ENCODE results near the gene MAN2C1. TPM values are rescaled to one million over a fixed set of nuclear protein-coding genes. Genes with fewer than 3 reads are reported as not detected.

The MAN2C1 gene
- total RNA-seq (2022; extraction: Qiagen RNA extraction; ENCODE audit: low read depth) = 49.2 to 104 TPM (median 81.8 TPM) in 5 replicates

DNA sequence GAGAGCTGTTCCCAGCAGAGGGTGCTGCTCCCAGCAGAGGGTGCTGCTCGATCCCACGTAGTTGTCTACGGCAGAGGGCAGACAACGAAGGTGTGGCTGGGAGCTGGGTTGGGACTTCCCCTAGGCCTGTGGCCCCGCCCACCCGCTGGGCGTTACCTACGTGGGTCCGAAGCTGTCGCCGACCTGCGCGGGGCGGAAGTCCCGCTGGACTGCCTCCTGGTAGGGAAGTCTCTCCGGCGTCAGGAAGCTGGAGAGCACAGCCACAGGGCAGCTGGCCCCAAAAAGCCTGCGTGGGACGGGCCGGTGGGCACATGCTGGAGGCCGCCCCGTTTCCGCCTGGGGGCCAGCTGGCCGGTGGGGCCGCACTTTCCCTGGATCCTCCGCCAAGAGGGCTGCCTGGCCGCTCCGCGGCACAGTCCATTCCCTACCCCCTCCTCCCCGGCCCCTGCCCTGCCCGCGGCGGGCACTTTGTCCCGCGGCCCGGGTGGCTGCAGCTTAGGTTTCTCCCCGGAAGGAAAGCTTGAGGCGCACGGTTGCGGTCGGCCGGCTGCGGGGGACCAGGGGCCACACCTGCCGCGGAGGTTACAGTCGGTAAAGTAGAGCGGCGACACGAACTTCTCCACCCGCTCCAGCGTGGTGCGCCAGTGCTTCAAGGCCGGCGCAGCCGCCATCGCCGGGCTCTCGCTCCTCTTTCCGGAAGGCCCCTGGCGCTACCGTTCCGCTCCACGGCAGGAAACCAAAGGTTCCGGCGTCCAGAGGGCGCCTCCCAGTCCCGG, at the start of gene MAN2C1:
TSS of gene MAN2C1 (minus strand) at position 695 of the 776 bp plus-strand sequence. CDS start at position 671, 24 bp downstream.

DNA sequence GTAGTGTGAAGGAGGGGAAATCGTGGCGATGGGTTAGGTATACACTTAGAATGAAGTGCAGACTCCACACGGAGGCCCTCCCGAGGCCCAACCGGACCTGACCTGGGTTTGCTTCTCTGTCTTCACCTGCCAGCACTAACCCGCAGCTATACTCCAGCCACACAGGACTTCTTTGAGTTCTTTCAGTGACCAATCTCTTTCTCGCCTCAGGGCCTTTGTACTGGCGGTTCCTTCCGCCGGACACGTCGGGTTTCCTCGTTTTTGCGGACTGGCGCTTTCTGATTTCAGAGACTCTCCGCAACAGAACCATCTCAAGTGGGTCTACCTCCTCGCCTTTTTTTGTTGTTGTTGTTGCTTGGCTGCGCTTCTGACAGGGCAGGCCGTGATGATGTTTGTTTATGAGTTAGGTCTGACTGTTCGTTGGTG, 21.6 kb downstream of the MAN2C1 start, which contains the start of gene NEIL1:
TSS of gene NEIL1 (plus strand) at position 244 of the 426 bp plus-strand sequence. CDS start 1,867 bp downstream, outside the sequence.

DNA sequence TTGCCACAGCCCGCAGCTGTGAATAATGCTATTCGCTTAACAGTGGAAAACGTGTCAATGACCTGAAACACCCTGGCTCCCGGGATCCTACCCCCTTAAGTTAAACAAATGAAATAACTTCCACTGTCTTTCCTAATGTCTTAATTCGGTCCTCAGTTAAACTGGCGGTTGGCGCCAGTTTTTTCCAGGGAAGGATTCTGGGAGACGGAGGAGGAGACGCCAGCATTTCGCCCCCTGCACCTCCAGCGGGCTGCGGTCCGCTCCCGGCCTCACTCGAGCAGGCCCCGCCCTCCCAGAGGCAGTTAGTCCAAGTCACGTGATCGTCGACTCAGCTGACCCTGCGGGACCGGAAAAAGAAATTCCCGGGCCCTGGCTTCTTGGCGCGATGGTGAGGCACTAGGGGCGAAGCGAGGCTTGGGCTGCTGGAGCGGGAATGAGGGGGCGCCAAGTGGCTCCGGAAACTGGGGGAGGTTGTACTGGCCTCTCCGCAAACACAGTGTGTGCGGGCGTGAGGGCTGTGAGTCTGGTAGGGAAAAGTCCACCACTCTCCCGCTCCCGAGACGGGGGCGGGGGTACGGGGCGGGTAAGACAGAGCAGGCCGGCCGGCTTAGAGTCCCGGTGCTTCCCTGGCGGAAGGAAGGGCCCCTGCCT, 32.6 kb downstream of the MAN2C1 start, which contains the start of gene COMMD4:
TSS of gene COMMD4 (plus strand) at position 359 of the 651 bp plus-strand sequence. CDS start at position 386, 27 bp downstream.

Other genes starting within 250 kb of the MAN2C1 start
- 19.8 to 32.8 TPM (median 32.5 TPM) in 5 replicates for gene C15orf39, start 166.7 kb downstream of the MAN2C1 start, total RNA-seq (2022; extraction: Qiagen RNA extraction; ENCODE audit: low read depth)
- not detected in 5 replicates for gene GOLGA6C, start 110.3 kb downstream of the MAN2C1 start, total RNA-seq (2022; extraction: Qiagen RNA extraction; ENCODE audit: low read depth)
- 0.07 TPM in 1 of 5 replicates, not detected in the others for gene GOLGA6D, start 85.8 kb downstream of the MAN2C1 start, total RNA-seq (2022; extraction: Qiagen RNA extraction; ENCODE audit: low read depth)
- 162 to 184 TPM (median 175 TPM) in 5 replicates for gene COMMD4, start 32.5 kb downstream of the MAN2C1 start, total RNA-seq (2022; extraction: Qiagen RNA extraction; ENCODE audit: low read depth)
- gene NEIL1, start 21.6 kb downstream of the MAN2C1 start, total RNA-seq (2022; extraction: Qiagen RNA extraction; ENCODE audit: low read depth) = 2.2 to 3.5 TPM (median 3.1 TPM) in 5 replicates
- gene SIN3A, start 83.1 kb upstream of the MAN2C1 start, total RNA-seq (2022; extraction: Qiagen RNA extraction; ENCODE audit: low read depth) = 26.0 to 34.8 TPM (median 30.3 TPM) in 5 replicates
- gene PTPN9, start 210.7 kb upstream of the MAN2C1 start, total RNA-seq (2022; extraction: Qiagen RNA extraction; ENCODE audit: low read depth) = 36.1 to 53.2 TPM (median 46.7 TPM) in 5 replicates